ENCODE measurements around the gene CXorf66.
"Not testable (repeated sequence)": the region's sequence is repeated elsewhere in the genome, so short reads cannot be mapped to it uniquely, and the experiment has no call there.

Gene CXorf66

GRCh38 chrX:139965421-139965820 is at the start of gene CXorf66:
Gene CXorf66 (minus strand): TSS chrX:139965521. CDS start chrX:139965496, 25 bp downstream.
- DNase-seq (ENCODE audit: low spot score): no peak

GRCh38 chrX:139982856-139983255 is 17.5 kb upstream of the CXorf66 start:
- DNase-seq (ENCODE audit: low spot score): no peak

- no peak for DNase-seq (ENCODE audit: low spot score)
Observed at GRCh38 chrX:139974471-139974870, 9.2 kb upstream of the CXorf66 start.

GRCh38 chrX:139972629-139973624 is 7.6 kb upstream of the CXorf66 start:
- DNase-seq (ENCODE audit: low spot score): no peak

- DNase-seq (ENCODE audit: low spot score): no peak
Observed at GRCh38 chrX:139972113-139972512, 6.8 kb upstream of the CXorf66 start.

- no peak for DNase-seq (ENCODE audit: low spot score)
Observed at GRCh38 chrX:139971394-139971749, 6.1 kb upstream of the CXorf66 start.

GRCh38 chrX:139969286-139969685 is 4.0 kb upstream of the CXorf66 start:
- DNase-seq (ENCODE audit: low spot score): no peak

- no peak for DNase-seq (ENCODE audit: low spot score)
Observed at GRCh38 chrX:139967750-139968149, 2.4 kb upstream of the CXorf66 start.

GRCh38 chrX:139967300-139967699 is 2.0 kb upstream of the CXorf66 start:
- no peak for DNase-seq (ENCODE audit: low spot score)

GRCh38 chrX:139966159-139966558 is 838 bp upstream of the CXorf66 start:
- DNase-seq (ENCODE audit: low spot score): not testable (repeated sequence)

- not testable (repeated sequence) for DNase-seq (ENCODE audit: low spot score)
Observed at GRCh38 chrX:139961091-139961490, 4.2 kb downstream of the CXorf66 start.

- no peak for DNase-seq (ENCODE audit: low spot score)
Observed at GRCh38 chrX:139949703-139950102, 15.6 kb downstream of the CXorf66 start.

- no peak for DNase-seq (ENCODE audit: low spot score)
Observed at GRCh38 chrX:139945075-139945474, 20.2 kb downstream of the CXorf66 start.

- no peak for DNase-seq (ENCODE audit: low spot score)
Observed at GRCh38 chrX:139936259-139936658, 29.1 kb downstream of the CXorf66 start.

GRCh38 chrX:139933904-139934303 is 31.4 kb downstream of the CXorf66 start:
- no peak for DNase-seq (ENCODE audit: low spot score)

GRCh38 chrX:139932901-139933796 is 32.2 kb downstream of the CXorf66 start, which contains the start of gene ATP11C:
Gene ATP11C (minus strand): TSS chrX:139933053. CDS start chrX:139932042, 1,011 bp downstream.
- DNase-seq (ENCODE audit: low spot score): peak; percentile 80

- no peak for DNase-seq (ENCODE audit: low spot score)
Observed at GRCh38 chrX:139932073-139932900, 33.0 kb downstream of the CXorf66 start.

- DNase-seq (ENCODE audit: low spot score): no peak
Observed at GRCh38 chrX:139931646-139932072, 33.7 kb downstream of the CXorf66 start.

- no peak for DNase-seq (ENCODE audit: low spot score)
Observed at GRCh38 chrX:139930916-139931645, 34.2 kb downstream of the CXorf66 start.

GRCh38 chrX:139930401-139930800 is 34.9 kb downstream of the CXorf66 start:
- DNase-seq (ENCODE audit: low spot score): peak; percentile 54

GRCh38 chrX:139929876-139930275 is 35.4 kb downstream of the CXorf66 start:
- DNase-seq (ENCODE audit: low spot score): no peak
